ENCODE measurements around the gene YEATS4. TPM values are rescaled to one million over a fixed set of nuclear protein-coding genes. Genes with fewer than 3 reads are reported as not detected.

YEATS4 gene
- total RNA-seq, 4 donors from 2014 or later, result 12.5 to 34.6 (median 25.8) TPM

DNA sequence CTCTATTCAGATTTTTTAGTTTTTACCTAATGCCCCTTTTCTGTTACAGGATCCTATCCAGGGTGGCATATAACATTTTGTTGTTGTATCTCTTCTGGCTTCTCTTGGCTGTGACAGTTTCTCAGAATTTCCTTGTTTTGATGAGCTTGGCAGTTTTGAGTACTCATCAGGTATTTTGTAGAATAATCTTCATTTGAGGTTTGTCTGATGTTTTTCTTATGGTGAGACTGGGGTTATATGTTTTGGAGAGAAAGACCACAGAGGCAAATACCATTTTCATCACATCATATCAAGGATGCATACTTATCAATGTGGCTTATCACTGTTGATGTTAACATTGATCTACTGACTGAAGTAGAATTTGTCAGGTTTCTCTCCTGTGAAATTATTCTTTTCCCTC is 25.4 kb upstream of the YEATS4 start:
- peaks cover 0 to 9% (median 0%) of the 10 kb centered on the region in 3 donors for H3K27me3 ChIP-seq
- no peak for TF ChIP-seq POLR2A (IDR thresholded peaks at IDR 0.05)
- TF ChIP-seq, protein P1, sequence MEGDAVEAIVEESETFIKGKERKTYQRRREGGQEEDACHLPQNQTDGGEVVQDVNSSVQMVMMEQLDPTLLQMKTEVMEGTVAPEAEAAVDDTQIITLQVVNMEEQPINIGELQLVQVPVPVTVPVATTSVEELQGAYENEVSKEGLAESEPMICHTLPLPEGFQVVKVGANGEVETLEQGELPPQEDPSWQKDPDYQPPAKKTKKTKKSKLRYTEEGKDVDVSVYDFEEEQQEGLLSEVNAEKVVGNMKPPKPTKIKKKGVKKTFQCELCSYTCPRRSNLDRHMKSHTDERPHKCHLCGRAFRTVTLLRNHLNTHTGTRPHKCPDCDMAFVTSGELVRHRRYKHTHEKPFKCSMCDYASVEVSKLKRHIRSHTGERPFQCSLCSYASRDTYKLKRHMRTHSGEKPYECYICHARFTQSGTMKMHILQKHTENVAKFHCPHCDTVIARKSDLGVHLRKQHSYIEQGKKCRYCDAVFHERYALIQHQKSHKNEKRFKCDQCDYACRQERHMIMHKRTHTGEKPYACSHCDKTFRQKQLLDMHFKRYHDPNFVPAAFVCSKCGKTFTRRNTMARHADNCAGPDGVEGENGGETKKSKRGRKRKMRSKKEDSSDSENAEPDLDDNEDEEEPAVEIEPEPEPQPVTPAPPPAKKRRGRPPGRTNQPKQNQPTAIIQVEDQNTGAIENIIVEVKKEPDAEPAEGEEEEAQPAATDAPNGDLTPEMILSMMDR (IDR thresholded peaks at IDR 0.05 in 4 of 5, conservative IDR thresholded peaks at IDR 0.05 in 1 of 5), result no peak
- intact Hi-C loops (cut with DNase I; ENCODE audit: low total_unique reads) (no loop called here), in situ Hi-C loops (cut with MboI; ENCODE audit: low sequenced_read_pairs in 4 of 4) (no loop called here)
- no peak overlapping the region for H3K4me3 ChIP-seq
- ATAC-seq (no peak), DNase-seq (no peak)
- no peaks in the 10 kb centered on the region for H3K36me3 ChIP-seq
- H3K4me1 ChIP-seq, result peaks cover 8% of the 10 kb centered on the region in 2 donors
- no peak overlapping the region for H3K27ac ChIP-seq
- H3K9me3 ChIP-seq, result no peaks in the 10 kb centered on the region

DNA sequence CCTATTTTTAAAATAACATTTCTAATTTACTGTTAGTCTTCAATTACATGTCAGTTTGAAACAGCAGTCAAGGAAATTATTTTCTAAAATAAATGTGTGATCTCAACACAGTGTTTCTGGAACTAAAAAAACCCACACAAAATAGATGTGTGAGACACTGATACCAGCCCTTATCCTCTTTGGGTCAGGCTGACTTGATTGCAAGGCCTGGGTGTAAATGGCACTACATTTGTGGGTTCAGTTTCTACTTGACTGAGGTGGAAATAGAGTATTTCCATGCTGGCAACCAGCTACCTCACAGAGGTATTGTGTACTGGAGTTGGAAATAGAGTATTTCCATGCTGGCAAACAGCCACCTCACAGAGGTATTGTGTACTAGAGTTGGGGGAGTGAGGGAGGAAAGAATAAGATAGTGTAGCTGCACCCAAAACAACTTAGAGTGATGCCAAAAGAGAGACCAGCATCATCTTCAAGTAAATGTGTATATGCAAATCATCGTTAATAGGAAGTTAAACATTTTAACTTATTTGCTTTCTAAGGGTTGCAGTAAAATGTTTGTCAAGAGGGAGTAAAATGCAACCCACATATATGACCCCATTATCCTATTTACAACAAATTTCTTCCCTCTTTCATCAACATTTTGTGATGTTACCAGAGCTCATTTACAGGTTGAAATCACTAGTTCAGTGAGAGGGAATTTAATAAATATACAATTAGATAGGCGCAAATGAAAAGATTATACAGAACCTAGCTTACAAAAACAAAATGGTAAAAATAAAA is 22.0 kb upstream of the YEATS4 start:
- in situ Hi-C loops (cut with MboI; ENCODE audit: low sequenced_read_pairs in 4 of 4) (no loop called here), intact Hi-C loops (cut with DNase I; ENCODE audit: low total_unique reads) (no loop called here)
- Histone ChIP-seq H3K9me3 (no peaks in the 10 kb centered on the region), H3K27ac (no peak overlapping the region), H3K27me3 (peaks cover 0 to 4% (median 0%) of the 10 kb centered on the region in 3 donors), H3K4me3 (no peak overlapping the region), H3K36me3 (no peaks in the 10 kb centered on the region), H3K4me1 (no peaks in the 10 kb centered on the region)
- DNase-seq (no peak), ATAC-seq (no peak)
- TF ChIP-seq POLR2A (IDR thresholded peaks at IDR 0.05), result no peak
- TF ChIP-seq, protein P1 (IDR thresholded peaks at IDR 0.05 in 4 of 5, conservative IDR thresholded peaks at IDR 0.05 in 1 of 5), result no peak

DNA sequence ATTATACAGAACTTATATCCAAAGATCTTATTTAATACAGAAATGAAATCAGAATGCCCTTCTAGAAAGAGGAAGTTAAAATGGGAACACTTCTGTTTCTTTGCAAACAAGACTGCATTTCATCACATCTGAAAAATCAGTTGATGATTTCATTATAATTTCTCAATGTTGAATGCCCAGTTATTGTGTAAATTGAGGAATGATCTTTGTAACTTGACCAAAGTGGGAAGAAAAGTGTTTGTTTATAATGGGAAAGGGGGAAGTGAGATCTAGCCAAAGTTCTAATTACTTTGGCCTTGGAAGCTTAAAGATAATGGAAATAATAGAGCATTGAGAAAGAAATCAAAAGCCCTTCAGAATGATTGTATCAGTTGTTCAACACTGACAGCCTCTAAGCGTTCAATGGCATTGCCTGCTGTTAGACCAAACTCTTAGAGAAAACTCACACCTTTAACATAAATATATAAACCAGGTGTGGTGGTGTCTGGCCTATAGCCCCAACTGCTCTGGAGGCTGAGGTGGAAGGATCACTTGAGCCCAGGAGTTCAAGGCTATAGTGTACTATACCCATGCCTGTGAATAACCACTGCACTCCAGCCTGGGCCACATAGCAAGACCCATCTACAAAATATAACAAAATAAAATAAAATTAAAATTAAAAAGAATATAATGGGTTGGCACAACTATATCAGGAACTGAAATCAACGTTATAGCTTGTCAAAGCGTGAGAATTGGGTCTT is 21.3 kb upstream of the YEATS4 start:
- Histone ChIP-seq H3K4me3 (no peak overlapping the region), H3K36me3 (no peaks in the 10 kb centered on the region), H3K9me3 (no peaks in the 10 kb centered on the region), H3K27ac (no peak overlapping the region), H3K27me3 (peaks cover 0 to 4% (median 0%) of the 10 kb centered on the region in 3 donors), H3K4me1 (no peaks in the 10 kb centered on the region)
- no peak for TF ChIP-seq POLR2A (IDR thresholded peaks at IDR 0.05)
- TF ChIP-seq, protein P1 (IDR thresholded peaks at IDR 0.05 in 4 of 5, conservative IDR thresholded peaks at IDR 0.05 in 1 of 5), result no peak
- intact Hi-C loops (cut with DNase I; ENCODE audit: low total_unique reads) (no loop called here), in situ Hi-C loops (cut with MboI; ENCODE audit: low sequenced_read_pairs in 4 of 4) (no loop called here)
- DNase-seq, result no peak
- ATAC-seq, result no peak

DNA sequence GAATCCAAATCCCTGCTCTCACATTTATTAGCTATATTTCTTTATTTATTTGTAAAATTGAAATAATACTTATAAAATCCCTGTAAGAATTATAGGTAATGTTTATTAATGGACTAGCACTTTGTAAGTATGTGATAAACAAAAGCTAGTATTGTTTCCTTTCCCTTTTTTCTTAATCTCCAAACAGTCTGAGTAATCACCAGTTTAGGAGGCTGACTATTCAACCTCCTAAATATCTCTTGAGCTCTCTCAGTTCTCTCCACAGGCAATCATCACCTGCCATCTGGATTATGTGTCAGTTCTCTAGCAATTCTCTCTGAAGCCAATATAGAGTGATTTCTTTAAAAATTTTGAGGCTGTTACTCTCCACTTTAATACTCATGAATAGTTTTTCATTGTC is 20.6 kb upstream of the YEATS4 start:
- H3K4me3 ChIP-seq, result no peak overlapping the region
- in situ Hi-C loops (cut with MboI; ENCODE audit: low sequenced_read_pairs in 4 of 4), result no loop called here
- no peaks in the 10 kb centered on the region for H3K36me3 ChIP-seq
- no peak for ATAC-seq
- intact Hi-C loops (cut with DNase I; ENCODE audit: low total_unique reads), result no loop called here
- no peak for TF ChIP-seq POLR2A (IDR thresholded peaks at IDR 0.05)
- TF ChIP-seq, protein P1 (IDR thresholded peaks at IDR 0.05 in 4 of 5, conservative IDR thresholded peaks at IDR 0.05 in 1 of 5), result no peak
- H3K4me1 ChIP-seq, result no peaks in the 10 kb centered on the region
- no peak overlapping the region for H3K27ac ChIP-seq
- H3K9me3 ChIP-seq, result no peaks in the 10 kb centered on the region
- H3K27me3 ChIP-seq, result peaks cover 0 to 3% (median 0%) of the 10 kb centered on the region in 3 donors
- no peak for DNase-seq
